Measurements from ENCODE around the gene APOBEC3H.

GRCh38 chr22:39123751-39124581, 26.9 kb downstream of the APOBEC3H start:
- no peak for TF ChIP-seq CTCF (conservative IDR thresholded peaks at IDR 0.05; ENCODE audit: low read depth in 2 of 2)
- TF ChIP-seq EZH2 (IDR thresholded peaks at IDR 0.05; ENCODE audit: low read depth, unreplicated experiment), result no peak
- no peak for TF ChIP-seq CREB1 (CRISPR knock-in tag; IDR thresholded peaks at IDR 0.05; ENCODE audit: low read depth)
